Sigmoid colon (tissue), 4 donors: ENCODE results near the gene GLRX.

Experiments
- EP300 ChIP-seq, 4 donors: sonication (generic); formaldehyde crosslinking; IDR thresholded peaks; one replicate each; pipeline ENCODE4 v1.6.1; 2017; ENCODE audit warnings: antibody characterized with exemption in 4 of 4
- POLR2AphosphoS5 ChIP-seq, 4 donors: sonication (generic); formaldehyde crosslinking; IDR thresholded peaks; one replicate each; pipeline ENCODE4 v1.6.1; 2017; ENCODE audit warnings: antibody characterized with exemption in 4 of 4

- TF ChIP-seq POLR2AphosphoS5 (IDR thresholded peaks at IDR 0.05) (peak; percentile 26 to 56 (median 34)), EP300 (IDR thresholded peaks at IDR 0.05) (no peak)
Measured at GRCh38 chr5:95823738-95824609, 1.4 kb upstream of the GLRX start.
